GM13977 (cell line): Measurements from ENCODE around the gene KIF12.

Experiments used
- DNase-seq: peaks from one replicate; pipeline ENCODE4 v3.0.0; 2012; ENCODE audit warnings: low spot score
- CTCF ChIP-seq: IDR thresholded peaks from 2 replicates; pipeline ENCODE4 v1.5.1; 2012; ENCODE audit warnings: mild to moderate bottlenecking, control low read depth; ENCODE audit not compliant: insufficient read depth; ENCODE audit errors: extremely low read depth, missing control alignments
- in situ Hi-C: fragments of 300-500 bp; cut with MboI; formaldehyde crosslinking; loops from one replicate; pipeline ENCODE4 v1.12.0; 2022; ENCODE audit warnings: low sequenced_read_pairs, low pct_unique_long_range_greater_than_20kb, mixed read lengths, inconsistent platforms; ENCODE audit not compliant: unreplicated experiment

KIF12 gene

GRCh38 chr9:114098936-114099668 is at the start of gene KIF12:
KIF12 (minus strand) TSS chr9:114099292; CDS start chr9:114099276, 16 bp downstream.
- TF ChIP-seq CTCF = no peak
- DNase-seq = no peak
- in situ Hi-C loops = no loop called here

- no peak for TF ChIP-seq CTCF
- in situ Hi-C loops = no loop called here
Observed at GRCh38 chr9:114146735-114147134, 47.6 kb upstream of the KIF12 start.

GRCh38 chr9:114143234-114143633 is 44.1 kb upstream of the KIF12 start:
- in situ Hi-C loops = no loop called here
- TF ChIP-seq CTCF = no peak
- DNase-seq = no peak

More at GRCh38 chr9:114146735-114147134, 47.6 kb upstream of the KIF12 start:
- DNase-seq = no peak

- no peak for TF ChIP-seq CTCF
- in situ Hi-C loops = no loop called here
- DNase-seq = no peak
Observed at GRCh38 chr9:114141553-114142402, 42.7 kb upstream of the KIF12 start.

- no peak for TF ChIP-seq CTCF
Observed at GRCh38 chr9:114140850-114141249, 41.8 kb upstream of the KIF12 start.

GRCh38 chr9:114140401-114140800 is 41.3 kb upstream of the KIF12 start:
- TF ChIP-seq CTCF = no peak
- no peak for DNase-seq
- in situ Hi-C loops = no loop called here

More at GRCh38 chr9:114140850-114141249, 41.8 kb upstream of the KIF12 start:
- in situ Hi-C loops = no loop called here
- DNase-seq = no peak
